Heart right ventricle (tissue), 16 donors: Measurements from ENCODE around the gene ATP7B. TPM values are rescaled to one million over a fixed set of nuclear protein-coding genes. Genes with fewer than 3 reads are reported as not detected.

Experiments used
- ATAC-seq, 8 donors: fragments of 200-7000 bp; cut with Tn5 transposase; one replicate each; pipeline ENCODE4 v1.9.1; 2020; ENCODE audit warnings: mild to moderate bottlenecking in 8 of 8, moderate library complexity in 8 of 8, moderate number of reproducible peaks in 1 of 8
- DNase-seq, 2 donors: peaks; one replicate each; pipeline ENCODE4 v3.0.0-alpha.2; 2020
- H3K27ac ChIP-seq, 10 donors: fragments of 200-600 bp; sonication (generic) in 2 of 10; one replicate each; pipeline versions ENCODE4 v1.5.0 to v1.8.0; 2020 to 2022; ENCODE audit warnings: mild to moderate bottlenecking in 3 of 10
- H3K27me3 ChIP-seq, 7 donors: fragments of 200-600 bp; one replicate each; pipeline ENCODE4 v1.8.0; 2021 to 2022; ENCODE audit warnings: mild to moderate bottlenecking in 2 of 7
- H3K36me3 ChIP-seq, 9 donors: fragments of 200-600 bp; sonication (generic) in 1 of 9; one replicate each; pipeline versions ENCODE4 v1.5.0 to v1.8.0; 2020 to 2022; ENCODE audit warnings: mild to moderate bottlenecking in 2 of 9
- H3K4me1 ChIP-seq, 9 donors: fragments of 200-600 bp; sonication (generic) in 1 of 9; one replicate each; pipeline versions ENCODE4 v1.5.0 to v1.8.0; 2020 to 2022; ENCODE audit warnings: mild to moderate bottlenecking in 4 of 9
- H3K4me3 ChIP-seq, 10 donors: fragments of 200-600 bp; sonication (generic) in 2 of 10; one replicate each; pipeline versions ENCODE4 v1.5.0 to v1.8.0; 2020 to 2022; ENCODE audit warnings: mild to moderate bottlenecking in 7 of 10, moderate library complexity in 2 of 10
- H3K9me3 ChIP-seq, 11 donors: fragments of 200-600 bp in 10 of 11; sonication (generic) in 2 of 11; one replicate each; pipeline versions ENCODE4 v1.5.0 to v1.8.0; 2013 to 2022; ENCODE audit warnings: mild to moderate bottlenecking in 2 of 11, control low read depth in 1 of 11, moderate library complexity in 1 of 11
- CTCF ChIP-seq, 9 donors: fragments of 200-600 bp; sonication (generic) in 2 of 9; IDR thresholded peaks; one replicate each; pipeline versions ENCODE4 v1.5.0 to v1.8.0; 2021 to 2022; ENCODE audit warnings: antibody characterized with exemption in 9 of 9, mild to moderate bottlenecking in 5 of 9, moderate library complexity in 1 of 9
- WGBS, 2 donors: extraction: QIAGEN DNeasy Blood & Tissue Kit; methylation state at CpG; one replicate each; pipeline ENCODE4 v1.1.7; 2013; ENCODE audit warnings: inconsistent platforms in 1 of 2; 5-methylcytosine and 5-hydroxymethylcytosine counted together
- intact Hi-C, 10 donors: fragments of 100-400 bp; cut with DNase I; formaldehyde crosslinking; loops; one replicate each; pipeline versions ENCODE4 v1.11.1 to v1.14.2; 2022
- polyA plus RNA-seq, 2 donors: library from polyadenylated mRNA; stranded (reverse); fragments of 200-250 nt; gene quantifications; one replicate each; pipeline ENCODE4 v1.2.3, GENCODE V29; 2013
- total RNA-seq, 10 donors: library from RNA; stranded (reverse); fragmentation: NEBNext Ultra II Directional in 3 of 10; extraction: Animal tissue kit (Norgen Biotek cat#: 25700) in 3 of 10; gene quantifications; one replicate each; pipeline versions ENCODE4 v1.2.1 to v1.2.4, GENCODE V29; 2021 to 2023
- donor health status: Arrhythmogenic right ventricular cardiomyopathy.
- donor health status: ischemic (EF 13 %, LVEDD 7.1; RV severe dilation, severe dysfunction).
- donor health status: healthy with polysubstance abuse.
- donor health status: DM: no; HTN: yes; CAD: no.
- donor health status: DM: no; HTN: no; CAD: no.
- donor health status: ischemic (EF 25% LVEDD 6.9; RV normal size, moderate dysfunction).
- donor health status: ischemic (EF 25% LVEDD 5.7; RV mildly dilated, moderate dysfunction).
- donor health status: healthy.
- donor health status: DM: yes; HTN: yes; CAD: no.
- donor health status: Ischemic cardiomyopathy.
- donor health status: ischemic (EF 35%, LVEDD 5.7; RV mildly dilated, moderate dysfunction).
- donor health status: nonischemic (EF 11% LVEDD 7.7; RV severe dilation, severe dysfunction).
- donor health status: DM: yes; HTN: yes; CAD: no.
- donor health status: PGD.
- donor health status: ischemic (EF 29% LVEDD 5.4; RV normal size, mild dysfunction).
- donor health status: nonischemic (EF 23%, LVEDD 6.1; RV moderate dilation, normal function).

Gene ATP7B
- total and polyA plus RNA-seq, 12 donors: 2.0 to 9.3 (median 5.6) TPM

- WGBS, 2 donors: 94 to 95% methylated on average over 3 of the region's 3 CpGs
- DNase-seq (no peak), ATAC-seq (no peak)
These were observed 36.2 kb upstream of the ATP7B start for GRCh38 chr13:52047463-52047862.

DNA sequence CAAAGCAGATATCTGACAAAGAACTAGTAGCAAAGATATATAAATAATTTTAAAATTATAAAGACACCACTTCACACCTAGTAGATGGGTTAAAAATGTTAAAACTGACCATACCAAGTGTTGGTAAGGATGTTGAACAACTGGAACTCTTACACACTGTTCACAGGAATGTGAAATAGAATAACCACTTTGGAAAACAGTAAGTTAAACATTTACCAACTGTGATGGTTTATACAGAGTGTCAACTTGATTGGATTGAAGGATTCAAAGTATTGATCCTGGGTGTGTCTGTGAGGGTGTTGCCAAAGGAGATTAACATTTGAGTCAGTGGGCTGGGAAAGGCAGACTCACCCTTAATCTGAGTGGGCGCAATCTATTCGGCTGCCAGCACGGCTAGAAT is 32.4 kb upstream of the ATP7B start:
- no peaks in the 10 kb centered on the region for H3K4me1 ChIP-seq
- no peak overlapping the region for H3K4me3 ChIP-seq
- no peak overlapping the region for H3K27ac ChIP-seq
- H3K27me3 ChIP-seq: no peaks in the 10 kb centered on the region
- no peak for TF ChIP-seq CTCF (IDR thresholded peaks at IDR 0.05)
- DNase-seq (no peak), ATAC-seq (no peak)
- intact Hi-C loops: no loop called here
- H3K36me3 ChIP-seq: no peaks in the 10 kb centered on the region
- WGBS, 2 donors: 92 to 94% methylated on average over 3 of the region's 3 CpGs
- peaks cover 0 to 16% (median 0%) of the 10 kb centered on the region in 11 donors for H3K9me3 ChIP-seq

More at GRCh38 chr13:52047463-52047862, 36.2 kb upstream of the ATP7B start:
- H3K9me3 ChIP-seq: peaks cover 0 to 5% (median 0%) of the 10 kb centered on the region in 11 donors
- no peak overlapping the region for H3K27ac ChIP-seq
- TF ChIP-seq CTCF (IDR thresholded peaks at IDR 0.05): no peak
- H3K4me1 ChIP-seq: no peaks in the 10 kb centered on the region
- no peaks in the 10 kb centered on the region for H3K36me3 ChIP-seq
- intact Hi-C loops: no loop called here
- no peaks in the 10 kb centered on the region for H3K27me3 ChIP-seq
- H3K4me3 ChIP-seq: no peak overlapping the region

- TF ChIP-seq CTCF (IDR thresholded peaks at IDR 0.05): no peak
- no peaks in the 10 kb centered on the region for H3K27me3 ChIP-seq
- ATAC-seq (no peak), DNase-seq (no peak)
- WGBS, 2 donors: 90 to 93% methylated on average over 1 of the region's 1 CpG
- no peaks in the 10 kb centered on the region for H3K4me1 ChIP-seq
- intact Hi-C loops: no loop called here
- no peaks in the 10 kb centered on the region for H3K9me3 ChIP-seq
- H3K27ac ChIP-seq: no peak overlapping the region
- H3K4me3 ChIP-seq: no peak overlapping the region
- H3K36me3 ChIP-seq: no peaks in the 10 kb centered on the region
These were observed 24.8 kb upstream of the ATP7B start for GRCh38 chr13:52036037-52036436.

GRCh38 chr13:52034616-52035226 is 23.5 kb upstream of the ATP7B start:
- WGBS, 2 donors: 79 to 92% methylated on average over 5 of the region's 5 CpGs
- no peak overlapping the region for H3K27ac ChIP-seq
- no peak for TF ChIP-seq CTCF (IDR thresholded peaks at IDR 0.05)
- ATAC-seq: no peak
- H3K27me3 ChIP-seq: no peaks in the 10 kb centered on the region
- no peaks in the 10 kb centered on the region for H3K4me1 ChIP-seq
- intact Hi-C loops: no loop called here
- H3K9me3 ChIP-seq: no peaks in the 10 kb centered on the region
- H3K36me3 ChIP-seq: peaks cover 0 to 4% (median 0%) of the 10 kb centered on the region in 9 donors
- no peak overlapping the region for H3K4me3 ChIP-seq
- DNase-seq: no peak
